ENCODE results near the gene FBXO21. TPM values are rescaled to one million over a fixed set of nuclear protein-coding genes. Genes with fewer than 3 reads are reported as not detected.

Gene FBXO21
- total and polyA plus RNA-seq, 2 donors from 2014 or later: 28.9 to 45.0 TPM

GRCh38 chr12:117134721-117135120, 55.5 kb downstream of the FBXO21 start:
- H3K27ac ChIP-seq (ENCODE audit: low read depth in 2 of 2, low read length in 2 of 2): no peak overlapping the region
- H3K36me3 ChIP-seq (ENCODE audit: control insufficient read depth in 2 of 3, insufficient read depth in 3 of 3, low read length in 3 of 3): no peaks in the 10 kb centered on the region
- no peaks in the 10 kb centered on the region for H3K27me3 ChIP-seq (ENCODE audit: control insufficient read depth, insufficient read depth, low read length)
- H3K9me3 ChIP-seq (ENCODE audit: control insufficient read depth in 2 of 3, insufficient read depth in 1 of 3, low read length in 3 of 3): no peaks in the 10 kb centered on the region
- H3K4me1 ChIP-seq (ENCODE audit: control insufficient read depth in 2 of 3, insufficient read depth in 2 of 3, low read depth in 1 of 3, low read length in 3 of 3): peaks cover 0 to 2% (median 0%) of the 10 kb centered on the region in 3 donors
- DNase-seq: no peak
- no peak overlapping the region for H3K4me3 ChIP-seq (ENCODE audit: low read length in 3 of 3)
- no peak overlapping the region for H3K9ac ChIP-seq (ENCODE audit: low read length in 3 of 3)
- intact Hi-C loops (cut with DNase I): no loop called here
- no peak for FAIRE-seq
- no peak for TF ChIP-seq CTCF (IDR thresholded peaks at IDR 0.05; ENCODE audit: borderline replicate concordance, extremely low read depth, insufficient read depth)

GRCh38 chr12:117134059-117134458, 56.2 kb downstream of the FBXO21 start:
- no peak for DNase-seq
- no peak overlapping the region for H3K9ac ChIP-seq (ENCODE audit: low read length in 3 of 3)
- intact Hi-C loops (cut with DNase I): no loop called here
- peaks cover 0 to 2% (median 0%) of the 10 kb centered on the region in 3 donors for H3K4me1 ChIP-seq (ENCODE audit: control insufficient read depth in 2 of 3, insufficient read depth in 2 of 3, low read depth in 1 of 3, low read length in 3 of 3)
- H3K36me3 ChIP-seq (ENCODE audit: control insufficient read depth in 2 of 3, insufficient read depth in 3 of 3, low read length in 3 of 3): no peaks in the 10 kb centered on the region
- H3K9me3 ChIP-seq (ENCODE audit: control insufficient read depth in 2 of 3, insufficient read depth in 1 of 3, low read length in 3 of 3): no peaks in the 10 kb centered on the region
- no peak for FAIRE-seq
- no peak overlapping the region for H3K27ac ChIP-seq (ENCODE audit: low read depth in 2 of 2, low read length in 2 of 2)
- no peak for TF ChIP-seq CTCF (IDR thresholded peaks at IDR 0.05; ENCODE audit: borderline replicate concordance, extremely low read depth, insufficient read depth)
- no peaks in the 10 kb centered on the region for H3K27me3 ChIP-seq (ENCODE audit: control insufficient read depth, insufficient read depth, low read length)
- no peak overlapping the region for H3K4me3 ChIP-seq (ENCODE audit: low read length in 3 of 3)

- no peak overlapping the region for H3K4me3 ChIP-seq (ENCODE audit: low read length in 3 of 3)
- no peak for FAIRE-seq
- H3K27ac ChIP-seq (ENCODE audit: low read depth in 2 of 2, low read length in 2 of 2): peak overlapping the region in 1 of 2 donors; percentile 0
- peaks cover 0 to 5% (median 0%) of the 10 kb centered on the region in 3 donors for H3K9me3 ChIP-seq (ENCODE audit: control insufficient read depth in 2 of 3, insufficient read depth in 1 of 3, low read length in 3 of 3)
- peaks cover 0 to 2% (median 0%) of the 10 kb centered on the region in 3 donors for H3K36me3 ChIP-seq (ENCODE audit: control insufficient read depth in 2 of 3, insufficient read depth in 3 of 3, low read length in 3 of 3)
- no peak for TF ChIP-seq CTCF (IDR thresholded peaks at IDR 0.05; ENCODE audit: borderline replicate concordance, extremely low read depth, insufficient read depth)
- peak in 1 of 5 donors; percentile 62 for DNase-seq
- intact Hi-C loops (cut with DNase I): no loop called here
- no peaks in the 10 kb centered on the region for H3K27me3 ChIP-seq (ENCODE audit: control insufficient read depth, insufficient read depth, low read length)
- H3K4me1 ChIP-seq (ENCODE audit: control insufficient read depth in 2 of 3, insufficient read depth in 2 of 3, low read depth in 1 of 3, low read length in 3 of 3): peaks cover 0 to 2% (median 0%) of the 10 kb centered on the region in 3 donors
- no peak overlapping the region for H3K9ac ChIP-seq (ENCODE audit: low read length in 3 of 3)
Observed at GRCh38 chr12:117130801-117131200, 59.5 kb downstream of the FBXO21 start.

GRCh38 chr12:117129391-117129790, 60.9 kb downstream of the FBXO21 start:
- H3K27me3 ChIP-seq (ENCODE audit: control insufficient read depth, insufficient read depth, low read length): no peaks in the 10 kb centered on the region
- intact Hi-C loops (cut with DNase I): loop anchor here (10.0 kb wide), 1 partner anchor 105 kb away; no protein-coding TSS in a partner anchor
- H3K4me1 ChIP-seq (ENCODE audit: control insufficient read depth in 2 of 3, insufficient read depth in 2 of 3, low read depth in 1 of 3, low read length in 3 of 3): peaks cover 0 to 2% (median 0%) of the 10 kb centered on the region in 3 donors
- peaks cover 0 to 5% (median 0%) of the 10 kb centered on the region in 3 donors for H3K9me3 ChIP-seq (ENCODE audit: control insufficient read depth in 2 of 3, insufficient read depth in 1 of 3, low read length in 3 of 3)
- H3K9ac ChIP-seq (ENCODE audit: low read length in 3 of 3): no peak overlapping the region
- H3K4me3 ChIP-seq (ENCODE audit: low read length in 3 of 3): no peak overlapping the region
- DNase-seq: no peak
- TF ChIP-seq CTCF (IDR thresholded peaks at IDR 0.05; ENCODE audit: borderline replicate concordance, extremely low read depth, insufficient read depth): no peak
- no peak for FAIRE-seq
- H3K36me3 ChIP-seq (ENCODE audit: control insufficient read depth in 2 of 3, insufficient read depth in 3 of 3, low read length in 3 of 3): peaks cover 0 to 2% (median 0%) of the 10 kb centered on the region in 3 donors
- H3K27ac ChIP-seq (ENCODE audit: low read depth in 2 of 2, low read length in 2 of 2): no peak overlapping the region
